Activated T-cell treated with anti-CD3 and anti-CD28 coated beads for 4 hours (primary cell): ENCODE results near the gene HOXB9.
A peak's percentile ranks its signal among the peaks of the same experiment; 100 is the strongest.

Source experiments
- DNase-seq: peaks from one replicate; pipeline ENCODE4 v3.0.0-alpha.2; 2020

The HOXB9 gene

GRCh38 chr17:48637323-48638260, 11.4 kb upstream of the HOXB9 start:
- no peak for DNase-seq

GRCh38 chr17:48636177-48637018, 10.2 kb upstream of the HOXB9 start:
- peak; percentile 43 for DNase-seq

GRCh38 chr17:48634493-48635208, 8.5 kb upstream of the HOXB9 start:
- no peak for DNase-seq

GRCh38 chr17:48633266-48633677, 7.1 kb upstream of the HOXB9 start:
- no peak for DNase-seq

GRCh38 chr17:48632579-48633265, 6.6 kb upstream of the HOXB9 start:
- no peak for DNase-seq

- no peak for DNase-seq
Measured at GRCh38 chr17:48631693-48632578, 5.8 kb upstream of the HOXB9 start.

GRCh38 chr17:48630925-48631692, 5.0 kb upstream of the HOXB9 start:
- DNase-seq = no peak

- DNase-seq = no peak
Measured at GRCh38 chr17:48630009-48630924, 4.1 kb upstream of the HOXB9 start.

GRCh38 chr17:48629411-48629759, 3.2 kb upstream of the HOXB9 start:
- no peak for DNase-seq

- DNase-seq = no peak
Measured at GRCh38 chr17:48628649-48629410, 2.7 kb upstream of the HOXB9 start.

- DNase-seq = no peak
Measured at GRCh38 chr17:48627623-48628521, 1.7 kb upstream of the HOXB9 start.

GRCh38 chr17:48627118-48627597, 1.0 kb upstream of the HOXB9 start:
- no peak for DNase-seq

- DNase-seq = no peak
Measured at GRCh38 chr17:48625495-48626244, 488 bp downstream of the HOXB9 start.

GRCh38 chr17:48624544-48625494, 1.3 kb downstream of the HOXB9 start:
- DNase-seq = no peak

GRCh38 chr17:48624118-48624517, 2.0 kb downstream of the HOXB9 start:
- no peak for DNase-seq

- no peak for DNase-seq
Measured at GRCh38 chr17:48623583-48623982, 2.6 kb downstream of the HOXB9 start.
